Tibial nerve (tissue), 4 donors: ENCODE results near the gene PUM1. TPM values are rescaled to one million over a fixed set of nuclear protein-coding genes. Genes with fewer than 3 reads are reported as not detected.

Experiments
- DNase-seq, 2 donors: peaks; one replicate each; pipeline ENCODE4 v3.0.0-alpha.2; 2019; ENCODE audit warnings: low spot score in 2 of 2
- H3K27ac ChIP-seq, 4 donors: fragments of 200-600 bp; sonication (generic) in 3 of 4; one replicate each; pipeline ENCODE4 v1.5.1; 2017 to 2019; ENCODE audit warnings: mild to moderate bottlenecking in 1 of 4
- H3K27me3 ChIP-seq, 2 donors: fragments of 200-600 bp; sonication (generic) in 1 of 2; one replicate each; pipeline versions ENCODE4 v1.5.1 to v1.6.0; 2017 to 2019
- H3K36me3 ChIP-seq, 3 donors: fragments of 200-600 bp; sonication (generic); one replicate each; pipeline ENCODE4 v1.5.1; 2018 to 2019
- H3K4me1 ChIP-seq, 4 donors: fragments of 200-600 bp; sonication (generic) in 3 of 4; one replicate each; pipeline ENCODE4 v1.5.1; 2017 to 2019
- H3K4me3 ChIP-seq, 4 donors: fragments of 200-600 bp; sonication (generic) in 3 of 4; one replicate each; pipeline ENCODE4 v1.5.1; 2017 to 2019; ENCODE audit warnings: mild to moderate bottlenecking in 1 of 4, moderate library complexity in 1 of 4
- H3K9me3 ChIP-seq, 4 donors: fragments of 200-600 bp; sonication (generic) in 3 of 4; one replicate each; pipeline ENCODE4 v1.5.1; 2017 to 2019
- CTCF ChIP-seq, 5 experiments: fragments of 200-600 bp in 3 of 5; fragments of 450-650 bp in 2 of 5; sonication (generic) in 3 of 5; IDR thresholded peaks; one replicate each; pipeline ENCODE4 v1.5.1; 2016 to 2019; ENCODE audit warnings: antibody characterized with exemption in 5 of 5, mild to moderate bottlenecking in 3 of 5, moderate library complexity in 2 of 5
- EP300 ChIP-seq, 2 donors: sonication (generic); formaldehyde crosslinking; IDR thresholded peaks; one replicate each; pipeline ENCODE4 v1.6.1; 2017; ENCODE audit warnings: antibody characterized with exemption in 2 of 2, mild to moderate bottlenecking in 1 of 2
- POLR2A ChIP-seq, 2 donors: fragments of 450-650 bp; IDR thresholded peaks; one replicate each; pipeline ENCODE4 v1.6.1; 2017; ENCODE audit warnings: antibody characterized with exemption in 2 of 2, mild to moderate bottlenecking in 2 of 2, moderate library complexity in 2 of 2
- WGBS, 2 donors: methylation state at CpG; one replicate each; pipeline ENCODE4 v1.1.5; 2018; 5-methylcytosine and 5-hydroxymethylcytosine counted together
- total RNA-seq, 4 donors: library from RNA; depleted of rRNA; stranded (reverse); fragments of >200 nt; gene quantifications; one replicate each; pipeline ENCODE4 v1.1.0, GENCODE V29; 2016

Gene PUM1
- total RNA-seq, 4 donors from 2014 or later = 64.8 to 93.4 (median 76.0) TPM

GRCh38 chr1:31105646-31106045 lies 40.1 kb upstream of the PUM1 start:
- H3K27ac ChIP-seq = no peak overlapping the region
- no peaks in the 10 kb centered on the region for H3K36me3 ChIP-seq
- H3K4me3 ChIP-seq = no peak overlapping the region
- DNase-seq = no peak
- no peaks in the 10 kb centered on the region for H3K27me3 ChIP-seq
- TF ChIP-seq EP300 (IDR thresholded peaks at IDR 0.05) (no peak), CTCF (IDR thresholded peaks at IDR 0.05) (no peak), POLR2A (IDR thresholded peaks at IDR 0.05) (no peak)
- H3K4me1 ChIP-seq = peaks cover 0 to 22% (median 8%) of the 10 kb centered on the region in 4 donors
- H3K9me3 ChIP-seq = no peaks in the 10 kb centered on the region
- WGBS, 2 donors = 83 to 92% methylated on average over 8 of the region's 8 CpGs

- TF ChIP-seq EP300 (IDR thresholded peaks at IDR 0.05) (peak in 1 of 2 donors; percentile 87), CTCF (IDR thresholded peaks at IDR 0.05) (peak in 1 of 5 experiments; percentile 8), POLR2A (IDR thresholded peaks at IDR 0.05) (no peak)
- DNase-seq = peak in 1 of 2 donors; percentile 53
- Histone ChIP-seq H3K36me3 (no peaks in the 10 kb centered on the region), H3K27me3 (no peaks in the 10 kb centered on the region), H3K9me3 (no peaks in the 10 kb centered on the region), H3K27ac (peak overlapping the region in 3 of 4 donors; percentile 29 to 60 (median 42)), H3K4me3 (no peak overlapping the region), H3K4me1 (peaks cover 0 to 26% (median 10%) of the 10 kb centered on the region in 4 donors)
- WGBS, 2 donors = 50 to 66% methylated on average over 4 to 5 of the region's 5 CpGs
Measured at GRCh38 chr1:31102501-31102950, 37.0 kb upstream of the PUM1 start.

- WGBS, 2 donors = 30 to 33% methylated on average over 4 of the region's 4 CpGs
- H3K4me1 ChIP-seq = peaks cover 0 to 26% (median 10%) of the 10 kb centered on the region in 4 donors
- no peaks in the 10 kb centered on the region for H3K9me3 ChIP-seq
- TF ChIP-seq POLR2A (IDR thresholded peaks at IDR 0.05) = no peak
- TF ChIP-seq EP300 (IDR thresholded peaks at IDR 0.05) = no peak
- TF ChIP-seq CTCF (IDR thresholded peaks at IDR 0.05) = no peak
- DNase-seq = peak in 1 of 2 donors; percentile 5
- no peak overlapping the region for H3K4me3 ChIP-seq
- H3K27ac ChIP-seq = peak overlapping the region in 2 of 4 donors; percentile 4 to 44
- H3K27me3 ChIP-seq = no peaks in the 10 kb centered on the region
- H3K36me3 ChIP-seq = no peaks in the 10 kb centered on the region
Measured at GRCh38 chr1:31101147-31101502, 35.6 kb upstream of the PUM1 start.

GRCh38 chr1:31099293-31100032 lies 33.9 kb upstream of the PUM1 start:
- H3K9me3 ChIP-seq = no peaks in the 10 kb centered on the region
- peaks cover 0 to 26% (median 10%) of the 10 kb centered on the region in 4 donors for H3K4me1 ChIP-seq
- DNase-seq = no peak
- 69 to 84% methylated on average over 6 of the region's 6 CpGs for WGBS, 2 donors
- no peak for TF ChIP-seq POLR2A (IDR thresholded peaks at IDR 0.05)
- TF ChIP-seq CTCF (IDR thresholded peaks at IDR 0.05) = no peak
- no peak for TF ChIP-seq EP300 (IDR thresholded peaks at IDR 0.05)
- H3K36me3 ChIP-seq = no peaks in the 10 kb centered on the region
- H3K27me3 ChIP-seq = no peaks in the 10 kb centered on the region
- no peak overlapping the region for H3K4me3 ChIP-seq
- no peak overlapping the region for H3K27ac ChIP-seq

- 81 to 86% methylated on average over 6 of the region's 6 CpGs for WGBS, 2 donors
- TF ChIP-seq CTCF (IDR thresholded peaks at IDR 0.05) (no peak), EP300 (IDR thresholded peaks at IDR 0.05) (no peak), POLR2A (IDR thresholded peaks at IDR 0.05) (no peak)
- no peak for DNase-seq
Measured at GRCh38 chr1:31095985-31096384, 30.5 kb upstream of the PUM1 start.

More at GRCh38 chr1:31095985-31096384, 30.5 kb upstream of the PUM1 start:
- no peaks in the 10 kb centered on the region for H3K9me3 ChIP-seq
- no peak overlapping the region for H3K27ac ChIP-seq
- no peaks in the 10 kb centered on the region for H3K27me3 ChIP-seq
- H3K4me3 ChIP-seq = no peak overlapping the region
- no peaks in the 10 kb centered on the region for H3K36me3 ChIP-seq
- peaks cover 0 to 7% (median 6%) of the 10 kb centered on the region in 4 donors for H3K4me1 ChIP-seq
